ENCODE data around the gene ADGRF1. TPM values are rescaled to one million over a fixed set of nuclear protein-coding genes. Genes with fewer than 3 reads are reported as not detected.

The ADGRF1 gene
- total RNA-seq, 1 donor from 2014 or later, result 24.4 TPM

DNA sequence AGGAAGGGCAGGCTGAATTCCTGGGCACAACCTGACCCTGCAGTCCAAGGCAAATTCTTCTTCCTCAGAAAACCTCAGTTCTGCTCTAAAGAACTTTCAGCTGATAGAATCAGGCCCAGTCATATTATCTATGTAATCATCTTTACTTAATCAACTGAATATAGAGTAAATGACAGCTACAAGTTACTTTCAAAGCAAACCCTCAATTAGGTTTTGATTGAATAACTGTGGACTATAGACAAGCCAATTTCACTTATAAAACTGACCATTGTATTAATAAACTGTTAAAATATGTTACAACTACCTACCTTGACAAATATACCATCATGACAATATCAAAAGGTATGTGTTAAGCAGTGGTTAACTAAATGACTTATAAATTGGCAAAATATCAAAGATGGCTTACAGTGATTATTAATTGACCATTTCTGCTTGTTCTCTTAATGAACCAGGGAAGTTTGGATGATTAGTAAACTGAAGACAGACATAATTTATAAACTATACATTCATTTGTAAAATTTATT, 74.2 kb downstream of the ADGRF1 start:
- no peak overlapping the region for H3K4me3 ChIP-seq (ENCODE audit: low read depth, low read length)
- no peak for DNase-seq (ENCODE audit: low read depth)
- TF ChIP-seq, protein P1, sequence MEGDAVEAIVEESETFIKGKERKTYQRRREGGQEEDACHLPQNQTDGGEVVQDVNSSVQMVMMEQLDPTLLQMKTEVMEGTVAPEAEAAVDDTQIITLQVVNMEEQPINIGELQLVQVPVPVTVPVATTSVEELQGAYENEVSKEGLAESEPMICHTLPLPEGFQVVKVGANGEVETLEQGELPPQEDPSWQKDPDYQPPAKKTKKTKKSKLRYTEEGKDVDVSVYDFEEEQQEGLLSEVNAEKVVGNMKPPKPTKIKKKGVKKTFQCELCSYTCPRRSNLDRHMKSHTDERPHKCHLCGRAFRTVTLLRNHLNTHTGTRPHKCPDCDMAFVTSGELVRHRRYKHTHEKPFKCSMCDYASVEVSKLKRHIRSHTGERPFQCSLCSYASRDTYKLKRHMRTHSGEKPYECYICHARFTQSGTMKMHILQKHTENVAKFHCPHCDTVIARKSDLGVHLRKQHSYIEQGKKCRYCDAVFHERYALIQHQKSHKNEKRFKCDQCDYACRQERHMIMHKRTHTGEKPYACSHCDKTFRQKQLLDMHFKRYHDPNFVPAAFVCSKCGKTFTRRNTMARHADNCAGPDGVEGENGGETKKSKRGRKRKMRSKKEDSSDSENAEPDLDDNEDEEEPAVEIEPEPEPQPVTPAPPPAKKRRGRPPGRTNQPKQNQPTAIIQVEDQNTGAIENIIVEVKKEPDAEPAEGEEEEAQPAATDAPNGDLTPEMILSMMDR (conservative IDR thresholded peaks at IDR 0.05; ENCODE audit: low read depth, low read length), result no peak

GRCh38 chr6:46964716-46965519, 77.2 kb downstream of the ADGRF1 start:
- DNase-seq (ENCODE audit: low read depth), result no peak
- H3K4me3 ChIP-seq (ENCODE audit: low read depth, low read length), result no peak overlapping the region
- TF ChIP-seq, protein P1 (conservative IDR thresholded peaks at IDR 0.05; ENCODE audit: low read depth, low read length), result no peak

GRCh38 chr6:46963626-46964025, 78.5 kb downstream of the ADGRF1 start:
- TF ChIP-seq, protein P1 (conservative IDR thresholded peaks at IDR 0.05; ENCODE audit: low read depth, low read length), result no peak
- DNase-seq (ENCODE audit: low read depth), result no peak
- H3K4me3 ChIP-seq (ENCODE audit: low read depth, low read length), result no peak overlapping the region

DNA sequence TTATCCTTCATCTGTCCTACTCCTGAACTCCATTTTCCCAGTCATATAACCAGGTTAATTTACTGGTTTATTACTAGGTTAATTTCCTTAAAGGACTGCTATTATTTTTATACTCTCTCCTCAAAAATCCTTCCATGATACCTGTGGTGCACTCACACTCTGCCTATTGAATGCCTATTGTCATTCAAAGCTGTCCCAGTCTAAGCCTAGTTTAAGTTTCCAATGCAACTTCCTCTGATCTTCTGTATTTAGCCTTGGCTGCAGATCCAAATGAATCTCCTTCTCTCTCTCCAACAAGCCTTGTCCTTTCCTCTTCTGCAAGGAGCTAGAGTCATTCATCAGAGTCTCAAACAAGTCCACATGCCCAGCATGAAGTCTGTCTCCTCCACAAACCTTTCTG, 79.1 kb downstream of the ADGRF1 start:
- H3K4me3 ChIP-seq (ENCODE audit: low read depth, low read length), result no peak overlapping the region
- TF ChIP-seq, protein P1 (conservative IDR thresholded peaks at IDR 0.05; ENCODE audit: low read depth, low read length), result no peak
- DNase-seq (ENCODE audit: low read depth), result no peak

DNA sequence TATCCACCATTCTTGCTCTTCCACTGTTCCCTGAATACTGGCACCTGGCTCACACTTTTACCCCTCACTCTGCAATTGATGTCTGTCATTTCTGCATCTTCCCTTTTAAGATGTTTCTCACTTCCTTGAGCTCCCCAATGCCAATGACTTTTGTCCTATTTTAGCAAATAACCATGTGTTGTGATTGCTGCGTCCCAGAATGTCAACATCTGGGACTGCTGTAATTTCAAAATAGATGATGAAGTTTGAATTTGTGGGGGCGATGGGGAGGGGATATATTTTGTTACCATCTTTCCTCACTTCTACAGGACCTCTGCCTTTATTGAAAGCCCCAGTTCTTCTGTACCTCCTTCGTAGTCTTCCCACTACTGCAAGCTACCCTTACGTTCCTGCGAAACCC, 80.4 kb downstream of the ADGRF1 start:
- DNase-seq (ENCODE audit: low read depth), result no peak
- TF ChIP-seq, protein P1 (conservative IDR thresholded peaks at IDR 0.05; ENCODE audit: low read depth, low read length), result no peak
- H3K4me3 ChIP-seq (ENCODE audit: low read depth, low read length), result no peak overlapping the region

GRCh38 chr6:46961232-46961631, 80.9 kb downstream of the ADGRF1 start:
- DNase-seq (ENCODE audit: low read depth), result no peak
- H3K4me3 ChIP-seq (ENCODE audit: low read depth, low read length), result no peak overlapping the region
- TF ChIP-seq, protein P1 (conservative IDR thresholded peaks at IDR 0.05; ENCODE audit: low read depth, low read length), result no peak

- TF ChIP-seq, protein P1 (conservative IDR thresholded peaks at IDR 0.05; ENCODE audit: low read depth, low read length), result no peak
- no peak for DNase-seq (ENCODE audit: low read depth)
- no peak overlapping the region for H3K4me3 ChIP-seq (ENCODE audit: low read depth, low read length)
These were observed 82.7 kb downstream of the ADGRF1 start for GRCh38 chr6:46959419-46959818.

All from epithelial cell of proximal tubule (primary cell).